GM21423 (cell line): ENCODE measurements around the gene LGR5.

Experiments
- ATAC-seq: cut with Tn5 transposase; IDR thresholded peaks from one replicate; pipeline ENCODE4 v1.9.1; 2021; ENCODE audit warnings: mild to moderate bottlenecking, moderate library complexity; ENCODE audit not compliant: unreplicated experiment

The LGR5 gene

GRCh38 chr12:71436696-71437095, 2.9 kb upstream of the LGR5 start:
- no peak for ATAC-seq

- ATAC-seq, result no peak
Measured at GRCh38 chr12:71438670-71439361, 782 bp upstream of the LGR5 start.

- ATAC-seq, result no peak
Measured at GRCh38 chr12:71439362-71439612, 311 bp upstream of the LGR5 start.

GRCh38 chr12:71440345-71440762, 756 bp downstream of the LGR5 start:
- ATAC-seq, result no peak

GRCh38 chr12:71440763-71441748, 1.5 kb downstream of the LGR5 start:
- ATAC-seq, result peak; percentile 81

- ATAC-seq, result no peak
Measured at GRCh38 chr12:71441836-71442566, 2.4 kb downstream of the LGR5 start.

- ATAC-seq, result no peak
Measured at GRCh38 chr12:71442567-71442931, 3.0 kb downstream of the LGR5 start.

GRCh38 chr12:71445071-71445470, 5.5 kb downstream of the LGR5 start:
- ATAC-seq, result no peak

- ATAC-seq, result no peak
Measured at GRCh38 chr12:71447691-71448132, 8.1 kb downstream of the LGR5 start.

- ATAC-seq, result no peak
Measured at GRCh38 chr12:71448150-71448581, 8.6 kb downstream of the LGR5 start.

GRCh38 chr12:71449373-71450070, 9.9 kb downstream of the LGR5 start:
- no peak for ATAC-seq

- ATAC-seq, result no peak
Measured at GRCh38 chr12:71452006-71452405, 12.4 kb downstream of the LGR5 start.

- ATAC-seq, result no peak
Measured at GRCh38 chr12:71455028-71455737, 15.6 kb downstream of the LGR5 start.

GRCh38 chr12:71456316-71456715, 16.7 kb downstream of the LGR5 start:
- ATAC-seq, result no peak

GRCh38 chr12:71456990-71457389, 17.4 kb downstream of the LGR5 start:
- ATAC-seq, result no peak

GRCh38 chr12:71460318-71460717, 20.7 kb downstream of the LGR5 start:
- ATAC-seq, result no peak

- ATAC-seq, result no peak
Measured at GRCh38 chr12:71460850-71461609, 21.4 kb downstream of the LGR5 start.

GRCh38 chr12:71461787-71462328, 22.3 kb downstream of the LGR5 start:
- no peak for ATAC-seq

- no peak for ATAC-seq
Measured at GRCh38 chr12:71465796-71466195, 26.2 kb downstream of the LGR5 start.
